GM12801 (cell line): ENCODE measurements around the gene PRR20G.

Source experiments
- CTCF ChIP-seq: IDR thresholded peaks from one replicate; pipeline ENCODE4 v1.5.1; 2011; ENCODE audit warnings: control low read depth; ENCODE audit not compliant: insufficient read length; ENCODE audit errors: extremely low read depth

Gene PRR20G

GRCh38 chr3:127284258-127284657 is 3.6 kb downstream of the PRR20G start:
- no peak for TF ChIP-seq CTCF

DNA sequence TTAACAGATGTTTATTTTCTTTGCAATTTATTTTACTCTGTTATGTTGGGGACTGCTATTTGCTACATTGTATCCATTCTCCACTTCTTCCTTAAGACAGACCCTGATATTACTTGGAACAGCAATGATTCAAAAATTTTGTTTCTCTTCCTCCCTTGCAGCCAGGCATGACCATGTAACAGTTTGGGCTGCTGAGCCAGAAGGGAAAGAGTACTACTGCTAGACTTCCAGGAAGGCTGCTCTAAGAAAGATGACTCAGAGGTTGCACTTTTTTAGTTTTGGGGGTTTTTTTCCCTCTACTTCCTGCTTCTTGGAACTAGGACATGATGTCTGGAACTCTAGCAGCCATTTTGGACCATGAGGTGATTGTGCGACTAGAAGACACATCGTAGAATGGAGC is 10.3 kb downstream of the PRR20G start:
- TF ChIP-seq CTCF = no peak

GRCh38 chr3:127276995-127277394 is 10.9 kb downstream of the PRR20G start:
- TF ChIP-seq CTCF = no peak

DNA sequence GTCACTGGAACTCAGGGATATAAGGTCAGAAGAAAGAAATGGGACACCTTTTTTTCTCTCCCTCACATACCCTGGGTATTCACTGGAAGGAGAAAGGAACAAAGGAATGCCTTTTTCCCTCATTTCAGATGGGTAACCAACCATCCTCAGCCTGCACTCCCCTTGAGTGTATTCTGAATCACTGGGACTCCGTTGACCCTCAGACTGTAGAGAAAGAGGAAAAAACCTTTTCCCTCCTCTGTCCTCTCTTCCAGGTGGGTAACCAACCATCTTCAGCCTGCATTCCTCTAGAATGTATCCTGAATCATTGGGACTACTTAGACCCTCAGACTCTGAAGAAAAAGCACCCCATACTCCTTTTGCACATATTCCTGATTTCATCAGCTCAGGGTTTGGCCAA is 11.4 kb downstream of the PRR20G start:
- no peak for TF ChIP-seq CTCF

GRCh38 chr3:127275287-127275781 is 12.5 kb downstream of the PRR20G start:
- TF ChIP-seq CTCF = no peak

- no peak for TF ChIP-seq CTCF
Measured at GRCh38 chr3:127274200-127274760, 13.6 kb downstream of the PRR20G start.

DNA sequence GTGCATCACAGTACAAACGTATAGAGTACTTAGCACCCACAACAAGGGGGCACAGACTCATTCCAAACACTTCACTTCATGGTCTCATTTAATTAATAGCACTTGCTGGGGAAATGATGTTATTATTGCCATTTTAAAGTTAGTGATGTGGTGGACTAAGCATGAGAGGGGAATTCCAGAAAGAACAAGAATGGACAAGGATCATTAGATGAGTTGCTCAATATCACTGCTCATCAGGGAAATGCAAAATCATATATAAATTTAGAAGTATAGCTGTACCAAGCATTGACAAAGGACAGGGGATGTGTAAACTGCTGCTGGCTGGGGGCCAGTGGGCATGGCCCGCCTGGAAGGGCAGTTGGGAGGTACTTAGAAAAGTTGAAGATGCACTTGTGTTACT is 14.6 kb downstream of the PRR20G start:
- TF ChIP-seq CTCF = no peak
